ENCODE data around the gene ATG14. TPM values are rescaled to one million over a fixed set of nuclear protein-coding genes. Genes with fewer than 3 reads are reported as not detected.

Gene ATG14
- total RNA-seq, 3 donors from 2014 or later (not counting 1 experiment from before 2014, with no cell fraction given): 18.1 to 23.1 (median 20.5) TPM

GRCh38 chr14:55373784-55374705, 37.6 kb downstream of the ATG14 start:
- H3K4me3 Mint-ChIP-seq: peak overlapping the region; percentile 77

GRCh38 chr14:55372825-55373224, 38.8 kb downstream of the ATG14 start:
- intact Hi-C loops (cut with micrococcal nuclease): no loop called here
- WGBS (ENCODE audit: insufficient coverage): 93% methylated on average over 7 of the region's 7 CpGs

More at GRCh38 chr14:55373784-55374705, 37.6 kb downstream of the ATG14 start:
- H3K9me3 ChIP-seq (ENCODE audit: control insufficient read depth, insufficient read depth, low read length): no peaks in the 10 kb centered on the region
- 19% methylated on average over 4 of the region's 5 CpGs for WGBS (ENCODE audit: insufficient coverage)
- no peak overlapping the region for H3K4me3 ChIP-seq (ENCODE audit: low read length)
- H3K27ac Mint-ChIP-seq: peak overlapping the region; percentile 85 to 87
- peak overlapping the region; percentile 78 for H3K27ac ChIP-seq (ENCODE audit: low read length)
- peaks cover 27% of the 10 kb centered on the region for H3K36me3 Mint-ChIP-seq
- ATAC-seq: peak; percentile 78 to 87 (median 85)
- DNase-seq: peak in 1 of 2 donors; percentile 84
- no peaks in the 10 kb centered on the region for H3K27me3 Mint-ChIP-seq (ENCODE audit: low read depth in 2 of 2)
- peaks cover 21 to 24% of the 10 kb centered on the region in 2 donors for H3K4me1 Mint-ChIP-seq
- no peaks in the 10 kb centered on the region for H3K9me3 Mint-ChIP-seq
- H3K27me3 ChIP-seq (ENCODE audit: control insufficient read depth, insufficient read depth, low read length): no peaks in the 10 kb centered on the region
- H3K36me3 ChIP-seq (ENCODE audit: control insufficient read depth, insufficient read depth, low read length): peaks cover 30% of the 10 kb centered on the region
- no peak for TF ChIP-seq CTCF (IDR thresholded peaks at IDR 0.05)
- intact Hi-C loops (cut with micrococcal nuclease): loop anchor here (1.0 kb wide), 1 partner anchor 37 kb away; no protein-coding TSS in a partner anchor
- H3K4me1 ChIP-seq (ENCODE audit: control insufficient read depth, insufficient read depth, low read length): peaks cover 17% of the 10 kb centered on the region

GRCh38 chr14:55372423-55372822, 39.2 kb downstream of the ATG14 start:
- H3K36me3 ChIP-seq (ENCODE audit: control insufficient read depth, insufficient read depth, low read length): peaks cover 28% of the 10 kb centered on the region
- WGBS (ENCODE audit: insufficient coverage): 97% methylated on average over 1 of the region's 1 CpG

More at GRCh38 chr14:55372825-55373224, 38.8 kb downstream of the ATG14 start:
- Mint-ChIP-seq H3K9me3 (no peaks in the 10 kb centered on the region), H3K36me3 (peaks cover 27% of the 10 kb centered on the region), H3K4me3 (no peak overlapping the region), H3K27ac (peak overlapping the region; percentile 85 to 87), H3K4me1 (peaks cover 21 to 24% of the 10 kb centered on the region in 2 donors), H3K27me3 (ENCODE audit: low read depth in 2 of 2) (no peaks in the 10 kb centered on the region)
- peaks cover 17% of the 10 kb centered on the region for H3K4me1 ChIP-seq (ENCODE audit: control insufficient read depth, insufficient read depth, low read length)
- H3K27ac ChIP-seq (ENCODE audit: low read length): no peak overlapping the region
- no peak for TF ChIP-seq CTCF (IDR thresholded peaks at IDR 0.05)
- H3K4me3 ChIP-seq (ENCODE audit: low read length): no peak overlapping the region
- DNase-seq: no peak
- no peak for ATAC-seq
- H3K27me3 ChIP-seq (ENCODE audit: control insufficient read depth, insufficient read depth, low read length): no peaks in the 10 kb centered on the region
- peaks cover 30% of the 10 kb centered on the region for H3K36me3 ChIP-seq (ENCODE audit: control insufficient read depth, insufficient read depth, low read length)
- H3K9me3 ChIP-seq (ENCODE audit: control insufficient read depth, insufficient read depth, low read length): no peaks in the 10 kb centered on the region

More at GRCh38 chr14:55372423-55372822, 39.2 kb downstream of the ATG14 start:
- Histone ChIP-seq H3K27me3 (ENCODE audit: control insufficient read depth, insufficient read depth, low read length) (no peaks in the 10 kb centered on the region), H3K9me3 (ENCODE audit: control insufficient read depth, insufficient read depth, low read length) (no peaks in the 10 kb centered on the region), H3K4me3 (ENCODE audit: low read length) (no peak overlapping the region), H3K27ac (ENCODE audit: low read length) (no peak overlapping the region), H3K4me1 (ENCODE audit: control insufficient read depth, insufficient read depth, low read length) (peaks cover 17% of the 10 kb centered on the region)
- no peaks in the 10 kb centered on the region for H3K27me3 Mint-ChIP-seq (ENCODE audit: low read depth in 2 of 2)
- no peak for TF ChIP-seq CTCF (IDR thresholded peaks at IDR 0.05)
- intact Hi-C loops (cut with micrococcal nuclease): no loop called here
- DNase-seq: no peak
- H3K9me3 Mint-ChIP-seq: no peaks in the 10 kb centered on the region
- peaks cover 25% of the 10 kb centered on the region for H3K36me3 Mint-ChIP-seq
- peak overlapping the region; percentile 85 to 87 for H3K27ac Mint-ChIP-seq
- peaks cover 21 to 24% of the 10 kb centered on the region in 2 donors for H3K4me1 Mint-ChIP-seq
- ATAC-seq: no peak
- H3K4me3 Mint-ChIP-seq: no peak overlapping the region

Data from natural killer cell (primary cell).